B cell (primary cell): Measurements from ENCODE around the gene VPS33A. TPM values are rescaled to one million over a fixed set of nuclear protein-coding genes. Genes with fewer than 3 reads are reported as not detected.

Source experiments
- ATAC-seq: fragments of 200-7000 bp; cut with Tn5 transposase; one replicate; pipeline ENCODE4 v1.10.0; 2021; ENCODE audit warnings: low read depth, mild to moderate bottlenecking, moderate number of reproducible peaks, moderate library complexity
- CTCF ChIA-PET: fragments of 350-600 bp; sonication (Branson Sonifier 250); formaldehyde crosslinking; loops from one replicate; lab custom pipeline; 2021; ENCODE audit warnings: antibody characterized with exemption, inconsistent platforms; lab: Charles Lee
- POLR2A ChIA-PET: fragments of 350-600 bp; sonication (Branson Sonifier 250); formaldehyde crosslinking; loops from one replicate; lab custom pipeline; 2021; ENCODE audit warnings: antibody characterized with exemption; lab: Charles Lee
- DNase-seq: peaks from one replicate; pipeline ENCODE4 v3.0.0; 2013
- H2AFZ ChIP-seq: 2 replicates; pipeline ENCODE4 v1.6.1; 2012; ENCODE audit warnings: mild to moderate bottlenecking, low read depth, low read length; ENCODE audit not compliant: insufficient read depth, poor library complexity, severe bottlenecking
- H3K27ac ChIP-seq, 2 donors: 1 replicate in 1 of 2; 2 replicates in 1 of 2; pipeline ENCODE4 v1.5.1; 2012 to 2013; ENCODE audit warnings: low read length in 2 of 2, mild to moderate bottlenecking in 2 of 2, moderate library complexity in 1 of 2
- H3K27me3 ChIP-seq, 4 experiments: fragments of 200-600 bp in 1 of 4; sonication (generic) in 1 of 4; replicated peaks in 1 of 4; 1 replicate in 2 of 4; 2 replicates in 2 of 4; pipeline versions ENCODE4 v1.6.1 to v1.7.0; 2013 to 2016; ENCODE audit warnings: low read length in 3 of 4, mild to moderate bottlenecking in 2 of 4, mixed read lengths in 1 of 4, moderate library complexity in 1 of 4; ENCODE audit not compliant: insufficient read depth in 4 of 4, control insufficient read depth in 3 of 4; ENCODE audit errors: control extremely low read depth in 1 of 4
- H3K36me3 ChIP-seq, 2 experiments: replicated peaks in 1 of 2; 1 replicate in 1 of 2; 2 replicates in 1 of 2; pipeline versions ENCODE4 v1.6.1 to v1.7.1; 2013; ENCODE audit warnings: low read length in 1 of 2; ENCODE audit not compliant: insufficient read depth in 2 of 2, control insufficient read depth in 1 of 2; ENCODE audit errors: control extremely low read depth in 1 of 2, extremely low read depth in 1 of 2
- H3K4me1 ChIP-seq, 2 donors: fragments of 200-600 bp in 1 of 2; sonication (generic) in 1 of 2; 1 replicate in 1 of 2; 2 replicates in 1 of 2; pipeline versions ENCODE4 v1.5.1 to v1.6.1; 2013 to 2017; ENCODE audit warnings: low read length in 2 of 2; ENCODE audit not compliant: control insufficient read depth in 2 of 2, insufficient read depth in 2 of 2
- H3K4me2 ChIP-seq: replicated peaks from 2 replicates; pipeline ENCODE3; 2012; ENCODE audit warnings: mild to moderate bottlenecking, low read depth, low read length; ENCODE audit not compliant: poor library complexity, severe bottlenecking
- H3K4me3 ChIP-seq, 5 experiments: fragments of 200-600 bp in 1 of 5; sonication (generic) in 1 of 5; 1 replicate in 3 of 5; 2 replicates in 2 of 5; pipeline versions ENCODE4 v1.5.1 to v1.7.0; 2011 to 2016; ENCODE audit warnings: low read length in 4 of 5, mild to moderate bottlenecking in 4 of 5, low read depth in 2 of 5, control low read depth in 1 of 5, moderate library complexity in 1 of 5; ENCODE audit not compliant: insufficient read depth in 1 of 5; ENCODE audit errors: control extremely low read depth in 1 of 5, extremely low read depth in 1 of 5
- H3K79me2 ChIP-seq: fragments of 200-600 bp; sonication (generic); one replicate; pipeline ENCODE4 v1.6.0; 2016; ENCODE audit warnings: low read length; ENCODE audit not compliant: control insufficient read depth, insufficient read depth
- H3K9ac ChIP-seq: fragments of 200-600 bp; sonication (generic); 2 replicates; pipeline ENCODE4 v1.6.1; 2017; ENCODE audit warnings: mild to moderate bottlenecking, low read length, moderate library complexity
- H3K9me3 ChIP-seq, 3 donors: one replicate each; pipeline versions ENCODE4 v1.6.1 to v1.7.1; 2013; ENCODE audit warnings: low read length in 2 of 3; ENCODE audit not compliant: control insufficient read depth in 2 of 3, insufficient read depth in 1 of 3; ENCODE audit errors: control extremely low read depth in 1 of 3
- H4K20me1 ChIP-seq: 2 replicates; pipeline ENCODE4 v1.6.0; 2012; ENCODE audit warnings: mild to moderate bottlenecking, low read length; ENCODE audit not compliant: insufficient read depth, control insufficient read depth, poor library complexity, severe bottlenecking
- H3K27ac Mint-ChIP-seq: one replicate; pipeline ENCODE4 v1.8.0; 2021; ENCODE audit warnings: mixed read lengths
- H3K27me3 Mint-ChIP-seq: one replicate; pipeline ENCODE4 v1.8.0; 2021; ENCODE audit warnings: mixed read lengths
- H3K4me1 Mint-ChIP-seq: one replicate; pipeline ENCODE4 v1.8.0; 2021; ENCODE audit warnings: mixed read lengths
- H3K4me3 Mint-ChIP-seq: one replicate; pipeline ENCODE4 v1.8.0; 2021; ENCODE audit warnings: mixed read lengths
- H3K9me3 Mint-ChIP-seq: one replicate; pipeline ENCODE4 v1.8.0; 2022; ENCODE audit warnings: mixed read lengths; ENCODE audit not compliant: insufficient read depth
- EZH2 ChIP-seq: IDR thresholded peaks from 2 replicates; pipeline ENCODE4 v1.6.1; 2012; ENCODE audit warnings: borderline replicate concordance, low read depth, mild to moderate bottlenecking, moderate library complexity, low read length; ENCODE audit not compliant: insufficient read depth, poor library complexity, severe bottlenecking
- WGBS: methylation state at CpG from one replicate; pipeline ENCODE4 v1.1.5; 2013; ENCODE audit warnings: missing lambda C conversion rate; ENCODE audit not compliant: insufficient coverage; 5-methylcytosine and 5-hydroxymethylcytosine counted together
- intact Hi-C: fragments of 100-400 bp; cut with micrococcal nuclease; formaldehyde crosslinking; loops from one replicate; pipeline ENCODE4 v1.10.0; 2022
- polyA plus RNA-seq: library from polyadenylated mRNA; depleted of rRNA; stranded (reverse); fragments of >200 nt; gene quantifications from 2 replicates; pipeline ENCODE4 v1.2.3, GENCODE V29; 2012
- total RNA-seq, 2 donors: library from RNA; stranded (reverse); fragments of 120-200 nt in 1 of 2; gene quantifications; 1 replicate in 1 of 2; 2 replicates in 1 of 2; pipeline versions ENCODE4 v1.2.3 to v1.2.4, GENCODE V29; 2013 to 2022
- TF ChIP-seq, protein P1 (sequence below): fragments of 200-600 bp; IDR thresholded peaks from one replicate; pipeline ENCODE4 v1.8.0; 2022; ENCODE audit warnings: antibody characterized with exemption, mild to moderate bottlenecking

Gene VPS33A
- total and polyA plus RNA-seq, 2 donors (not counting 1 experiment from before 2014, with no cell fraction given), result 11.1 to 34.9 TPM

DNA sequence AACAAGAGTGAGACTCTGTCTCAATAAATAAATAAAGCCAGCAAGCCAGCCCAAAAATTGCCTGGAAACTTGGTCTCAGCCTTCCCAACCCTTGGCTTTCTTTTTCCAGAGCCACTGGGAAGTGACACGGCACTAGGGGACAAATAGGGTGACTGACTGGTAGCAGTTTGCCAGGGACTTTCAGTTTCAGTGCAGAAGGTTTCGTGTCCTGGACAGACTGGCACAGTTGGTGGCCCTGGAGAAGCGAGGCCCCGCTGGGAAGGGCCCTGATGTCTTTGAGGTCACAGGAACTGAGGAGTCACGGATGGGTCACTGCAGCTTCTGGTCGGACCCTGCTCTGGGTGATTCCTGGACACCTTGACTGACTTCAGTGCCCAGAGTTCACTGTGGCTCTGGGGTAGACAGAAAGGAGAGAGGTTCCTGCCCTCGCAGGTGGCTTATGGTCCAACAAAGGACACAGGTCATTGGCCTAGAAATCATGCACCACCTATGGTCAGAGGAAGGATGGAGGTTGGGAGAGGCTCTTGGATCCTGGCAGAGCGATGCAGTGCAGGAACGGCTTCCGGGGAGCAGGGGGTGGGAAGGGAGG lies 80.7 kb downstream of the VPS33A start:
- no peak overlapping the region for H3K9ac ChIP-seq
- H4K20me1 ChIP-seq, result no peaks in the 10 kb centered on the region
- no peak overlapping the region for H3K4me2 ChIP-seq
- POLR2A ChIA-PET, result no interaction called here
- TF ChIP-seq EZH2, result no peak
- TF ChIP-seq, protein P1, sequence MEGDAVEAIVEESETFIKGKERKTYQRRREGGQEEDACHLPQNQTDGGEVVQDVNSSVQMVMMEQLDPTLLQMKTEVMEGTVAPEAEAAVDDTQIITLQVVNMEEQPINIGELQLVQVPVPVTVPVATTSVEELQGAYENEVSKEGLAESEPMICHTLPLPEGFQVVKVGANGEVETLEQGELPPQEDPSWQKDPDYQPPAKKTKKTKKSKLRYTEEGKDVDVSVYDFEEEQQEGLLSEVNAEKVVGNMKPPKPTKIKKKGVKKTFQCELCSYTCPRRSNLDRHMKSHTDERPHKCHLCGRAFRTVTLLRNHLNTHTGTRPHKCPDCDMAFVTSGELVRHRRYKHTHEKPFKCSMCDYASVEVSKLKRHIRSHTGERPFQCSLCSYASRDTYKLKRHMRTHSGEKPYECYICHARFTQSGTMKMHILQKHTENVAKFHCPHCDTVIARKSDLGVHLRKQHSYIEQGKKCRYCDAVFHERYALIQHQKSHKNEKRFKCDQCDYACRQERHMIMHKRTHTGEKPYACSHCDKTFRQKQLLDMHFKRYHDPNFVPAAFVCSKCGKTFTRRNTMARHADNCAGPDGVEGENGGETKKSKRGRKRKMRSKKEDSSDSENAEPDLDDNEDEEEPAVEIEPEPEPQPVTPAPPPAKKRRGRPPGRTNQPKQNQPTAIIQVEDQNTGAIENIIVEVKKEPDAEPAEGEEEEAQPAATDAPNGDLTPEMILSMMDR, result no peak
- intact Hi-C loops, result no loop called here
- ATAC-seq (no peak), DNase-seq (no peak)
- H3K4me3 ChIP-seq, result no peak overlapping the region
- peaks cover under 1% of the 10 kb centered on the region for H3K27me3 Mint-ChIP-seq
- peaks cover 15 to 22% of the 10 kb centered on the region in 2 donors for H3K4me1 ChIP-seq
- CTCF ChIA-PET, result no interaction called here
- peaks cover 18% of the 10 kb centered on the region for H3K4me1 Mint-ChIP-seq
- H3K79me2 ChIP-seq, result no peaks in the 10 kb centered on the region
- H3K27me3 ChIP-seq, result peaks cover 0 to 3% (median 0%) of the 10 kb centered on the region in 4 experiments
- no peak overlapping the region for H3K4me3 Mint-ChIP-seq
- WGBS, result 87% methylated on average over 7 of the region's 10 CpGs
- H3K9me3 Mint-ChIP-seq, result no peaks in the 10 kb centered on the region
- H3K27ac Mint-ChIP-seq, result no peak overlapping the region
- H3K36me3 ChIP-seq, result no peaks in the 10 kb centered on the region
- H3K9me3 ChIP-seq, result peaks cover 0 to 6% (median 0%) of the 10 kb centered on the region in 3 donors
- no peak overlapping the region for H3K27ac ChIP-seq
- no peak overlapping the region for H2AFZ ChIP-seq

DNA sequence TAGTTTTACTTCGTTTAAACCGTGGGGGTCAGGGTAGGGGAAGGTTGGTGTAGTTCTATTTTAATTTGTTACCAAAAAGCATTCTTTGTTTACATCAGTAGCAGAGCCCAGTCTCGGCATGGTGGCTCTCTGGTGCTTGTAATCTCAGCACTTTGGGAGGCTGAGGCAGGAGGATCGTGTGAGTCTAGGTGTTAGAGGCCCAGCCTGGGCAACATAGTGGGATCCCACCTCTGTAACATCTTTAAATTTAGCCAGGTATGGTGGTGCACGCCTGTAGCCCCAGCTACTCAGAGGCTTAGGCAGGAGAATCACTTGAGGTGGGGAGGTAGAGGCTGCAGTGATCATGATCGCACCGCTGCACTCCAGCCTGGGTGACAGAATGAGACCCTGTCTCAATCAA lies 81.2 kb downstream of the VPS33A start:
- Histone ChIP-seq H3K36me3 (no peaks in the 10 kb centered on the region), H3K4me2 (no peak overlapping the region), H3K27me3 (peaks cover 0 to 3% (median 0%) of the 10 kb centered on the region in 4 experiments), H3K9ac (no peak overlapping the region), H3K4me3 (no peak overlapping the region), H3K27ac (no peak overlapping the region), H2AFZ (peak overlapping the region; percentile 34), H3K4me1 (peaks cover 15 to 22% of the 10 kb centered on the region in 2 donors), H4K20me1 (no peaks in the 10 kb centered on the region), H3K9me3 (peaks cover 0 to 6% (median 0%) of the 10 kb centered on the region in 3 donors), H3K79me2 (no peaks in the 10 kb centered on the region)
- ATAC-seq (no peak), DNase-seq (no peak)
- Mint-ChIP-seq H3K27ac (peak overlapping the region; percentile 72), H3K4me3 (no peak overlapping the region), H3K27me3 (peaks cover 4% of the 10 kb centered on the region), H3K9me3 (no peaks in the 10 kb centered on the region), H3K4me1 (peaks cover 18% of the 10 kb centered on the region)
- intact Hi-C loops, result no loop called here
- TF ChIP-seq EZH2, result no peak
- TF ChIP-seq, protein P1, result no peak
- 94% methylated on average over 3 of the region's 7 CpGs for WGBS
- CTCF ChIA-PET, result no interaction called here
- POLR2A ChIA-PET, result no interaction called here
